Upper lobe of left lung (tissue), 6 donors: ENCODE data around the gene TMEM184A. TPM values are rescaled to one million over a fixed set of nuclear protein-coding genes. Genes with fewer than 3 reads are reported as not detected.
A peak's percentile ranks its signal among the peaks of the same experiment; 100 is the strongest.

Experiments
- ATAC-seq, 2 donors: fragments of 200-7000 bp; cut with Tn5 transposase; one replicate each; pipeline ENCODE4 v1.9.1; 2022; ENCODE audit warnings: mild to moderate bottlenecking in 2 of 2, moderate library complexity in 2 of 2; ENCODE audit not compliant: low FRiP score in 2 of 2
- DNase-seq, 2 donors: peaks; one replicate each; pipeline ENCODE4 v3.0.0-alpha.2; 2019 to 2020
- H3K27ac ChIP-seq, 4 donors: fragments of 200-600 bp; sonication (generic); one replicate each; pipeline ENCODE4 v1.5.1; 2016 to 2019
- H3K27me3 ChIP-seq, 4 donors: fragments of 200-600 bp; sonication (generic); one replicate each; pipeline ENCODE4 v1.5.1; 2017 to 2019
- H3K36me3 ChIP-seq, 4 donors: fragments of 200-600 bp; sonication (generic); one replicate each; pipeline ENCODE4 v1.5.1; 2016 to 2019
- H3K4me1 ChIP-seq, 4 donors: fragments of 200-600 bp; sonication (generic); one replicate each; pipeline ENCODE4 v1.5.1; 2018 to 2019
- H3K4me3 ChIP-seq, 4 donors: fragments of 200-600 bp; sonication (generic); one replicate each; pipeline ENCODE4 v1.5.1; 2017 to 2019; ENCODE audit warnings: mild to moderate bottlenecking in 2 of 4, moderate library complexity in 1 of 4
- H3K9me3 ChIP-seq, 4 donors: fragments of 200-600 bp; sonication (generic); one replicate each; pipeline ENCODE4 v1.5.1; 2018 to 2019
- EP300 ChIP-seq, 4 donors: sonication (generic); formaldehyde crosslinking; IDR thresholded peaks; one replicate each; pipeline ENCODE4 v1.5.1; 2017; ENCODE audit warnings: antibody characterized with exemption in 4 of 4, control low read depth in 2 of 4
- POLR2A ChIP-seq, 4 donors: fragments of 450-650 bp; IDR thresholded peaks; one replicate each; pipeline ENCODE4 v1.5.1; 2016 to 2017; ENCODE audit warnings: antibody characterized with exemption in 4 of 4, mild to moderate bottlenecking in 2 of 4
- POLR2AphosphoS5 ChIP-seq, 2 donors: sonication (generic); formaldehyde crosslinking; IDR thresholded peaks; one replicate each; pipeline ENCODE4 v1.5.1; 2017; ENCODE audit warnings: antibody characterized with exemption in 2 of 2
- WGBS, 2 donors: methylation state at CpG; one replicate each; pipeline ENCODE4 v1.1.5; 2017 to 2018; 5-methylcytosine and 5-hydroxymethylcytosine counted together
- total RNA-seq, 6 donors: library from RNA; depleted of rRNA in 4 of 6; stranded (reverse); fragments of >200 nt in 4 of 6; gene quantifications; one replicate each; pipeline versions ENCODE4 v1.1.0 to v1.2.1, GENCODE V29; 2016 to 2021
- TF ChIP-seq, protein P1 (sequence below), 6 experiments: fragments of 450-650 bp in 4 of 6; fragments of 200-600 bp in 2 of 6; sonication (generic) in 2 of 6; IDR thresholded peaks; one replicate each; pipeline ENCODE4 v1.5.1; 2016 to 2019; ENCODE audit warnings: antibody characterized with exemption in 6 of 6
- donor health status: DM: no; HTN: no; CAD: no; lungs with moderate emphysema.
- donor health status: DM: no; HTN: yes; CAD: no; lungs with severe emphysema.

Gene TMEM184A
- total RNA-seq, 6 donors from 2014 or later, result 5.0 to 11.7 (median 10.4) TPM

DNA sequence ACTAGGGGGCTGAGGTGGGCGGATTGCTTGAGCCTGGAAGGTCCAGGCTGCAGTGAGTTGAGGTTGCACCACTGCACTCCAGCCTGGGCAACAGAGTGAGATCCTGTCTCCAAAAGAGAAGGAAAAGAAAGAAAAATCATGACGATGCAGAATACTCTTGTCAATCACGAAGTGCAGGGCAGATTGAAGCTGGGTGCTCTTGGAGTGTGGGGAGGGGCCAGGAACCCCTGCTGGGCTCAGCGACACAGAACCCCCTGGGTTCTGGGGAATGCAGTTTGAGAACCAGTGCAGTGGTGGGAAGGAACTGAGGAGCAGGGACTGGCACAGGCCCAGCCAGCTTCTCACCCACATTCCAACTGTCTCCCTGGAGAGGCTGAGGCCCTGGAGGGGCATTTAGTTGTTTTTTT lies 41.0 kb downstream of the TMEM184A start:
- H3K36me3 ChIP-seq, result no peaks in the 10 kb centered on the region
- no peaks in the 10 kb centered on the region for H3K27me3 ChIP-seq
- H3K4me1 ChIP-seq, result peaks cover 3 to 17% (median 8%) of the 10 kb centered on the region in 4 donors
- H3K4me3 ChIP-seq, result no peak overlapping the region
- TF ChIP-seq POLR2A (IDR thresholded peaks at IDR 0.05) (no peak), EP300 (IDR thresholded peaks at IDR 0.05) (no peak), POLR2AphosphoS5 (IDR thresholded peaks at IDR 0.05) (no peak)
- TF ChIP-seq, protein P1, sequence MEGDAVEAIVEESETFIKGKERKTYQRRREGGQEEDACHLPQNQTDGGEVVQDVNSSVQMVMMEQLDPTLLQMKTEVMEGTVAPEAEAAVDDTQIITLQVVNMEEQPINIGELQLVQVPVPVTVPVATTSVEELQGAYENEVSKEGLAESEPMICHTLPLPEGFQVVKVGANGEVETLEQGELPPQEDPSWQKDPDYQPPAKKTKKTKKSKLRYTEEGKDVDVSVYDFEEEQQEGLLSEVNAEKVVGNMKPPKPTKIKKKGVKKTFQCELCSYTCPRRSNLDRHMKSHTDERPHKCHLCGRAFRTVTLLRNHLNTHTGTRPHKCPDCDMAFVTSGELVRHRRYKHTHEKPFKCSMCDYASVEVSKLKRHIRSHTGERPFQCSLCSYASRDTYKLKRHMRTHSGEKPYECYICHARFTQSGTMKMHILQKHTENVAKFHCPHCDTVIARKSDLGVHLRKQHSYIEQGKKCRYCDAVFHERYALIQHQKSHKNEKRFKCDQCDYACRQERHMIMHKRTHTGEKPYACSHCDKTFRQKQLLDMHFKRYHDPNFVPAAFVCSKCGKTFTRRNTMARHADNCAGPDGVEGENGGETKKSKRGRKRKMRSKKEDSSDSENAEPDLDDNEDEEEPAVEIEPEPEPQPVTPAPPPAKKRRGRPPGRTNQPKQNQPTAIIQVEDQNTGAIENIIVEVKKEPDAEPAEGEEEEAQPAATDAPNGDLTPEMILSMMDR (IDR thresholded peaks at IDR 0.05), result no peak
- ATAC-seq (no peak), DNase-seq (no peak)
- H3K27ac ChIP-seq, result no peak overlapping the region
- WGBS, 2 donors, result 65 to 72% methylated on average over 4 of the region's 4 CpGs
- peaks cover 0 to 6% (median 0%) of the 10 kb centered on the region in 4 donors for H3K9me3 ChIP-seq

DNA sequence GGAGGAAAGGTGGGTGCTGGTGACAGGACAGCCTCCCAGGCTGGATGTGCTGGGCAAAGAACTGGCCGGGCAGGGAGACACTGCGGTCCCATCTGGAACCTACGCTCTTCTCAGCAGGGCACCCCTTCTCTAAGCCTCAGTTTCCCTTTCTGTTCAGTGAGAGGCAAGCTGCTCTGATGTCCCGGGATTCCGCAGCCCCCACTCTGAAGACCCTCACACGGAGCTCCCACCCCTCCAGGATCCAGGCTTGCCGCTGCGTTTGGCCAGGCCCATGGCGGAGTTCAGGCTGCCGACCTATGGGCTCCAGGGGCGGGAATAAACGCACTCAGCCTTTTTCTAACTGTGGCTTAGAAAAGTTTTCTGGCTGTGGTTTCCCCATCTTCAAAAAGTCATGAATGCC lies 41.6 kb downstream of the TMEM184A start:
- peaks cover 3 to 17% (median 8%) of the 10 kb centered on the region in 4 donors for H3K4me1 ChIP-seq
- no peak overlapping the region for H3K4me3 ChIP-seq
- peak overlapping the region in 1 of 4 donors; percentile 86 for H3K27ac ChIP-seq
- 83 to 90% methylated on average over 12 of the region's 12 CpGs for WGBS, 2 donors
- ATAC-seq (no peak), DNase-seq (no peak)
- H3K27me3 ChIP-seq, result no peaks in the 10 kb centered on the region
- peaks cover 0 to 6% (median 0%) of the 10 kb centered on the region in 4 donors for H3K9me3 ChIP-seq
- H3K36me3 ChIP-seq, result no peaks in the 10 kb centered on the region
- TF ChIP-seq POLR2A (IDR thresholded peaks at IDR 0.05) (no peak), POLR2AphosphoS5 (IDR thresholded peaks at IDR 0.05) (no peak), EP300 (IDR thresholded peaks at IDR 0.05) (no peak)
- TF ChIP-seq, protein P1 (IDR thresholded peaks at IDR 0.05), result no peak

DNA sequence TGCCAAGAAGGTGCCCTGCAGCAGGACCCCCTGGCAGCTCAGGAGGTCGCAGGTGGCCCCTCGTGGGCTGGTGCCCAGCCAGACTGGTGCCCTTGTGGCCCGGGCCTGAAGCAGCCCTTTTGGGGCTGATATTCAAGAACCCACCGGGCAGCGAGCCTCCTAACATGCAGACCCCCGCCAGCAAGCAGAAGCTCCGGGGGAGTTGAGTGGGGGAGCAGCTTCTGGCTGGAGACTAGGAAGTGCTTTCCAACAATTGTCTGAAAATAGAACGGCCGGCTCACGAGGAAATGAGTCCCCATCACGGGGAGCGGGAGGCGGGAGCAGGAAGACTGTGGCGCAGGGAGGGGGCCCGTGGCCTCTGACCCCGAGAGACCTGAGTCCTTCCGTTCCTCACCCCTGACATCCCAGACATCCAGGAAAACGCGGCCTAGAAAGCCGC lies 42.3 kb downstream of the TMEM184A start:
- no peaks in the 10 kb centered on the region for H3K36me3 ChIP-seq
- H3K4me3 ChIP-seq, result peak overlapping the region in 2 of 4 donors; percentile 1 to 18
- H3K4me1 ChIP-seq, result peaks cover 3 to 17% (median 8%) of the 10 kb centered on the region in 4 donors
- ATAC-seq (peak in 1 of 2 donors; percentile 38), DNase-seq (peak; percentile 63 to 79)
- peak in 1 of 2 donors; percentile 6 for TF ChIP-seq POLR2AphosphoS5 (IDR thresholded peaks at IDR 0.05)
- TF ChIP-seq EP300 (IDR thresholded peaks at IDR 0.05), result peak in 1 of 4 donors; percentile 47
- no peak for TF ChIP-seq POLR2A (IDR thresholded peaks at IDR 0.05)
- 21 to 28% methylated on average over 14 to 20 of the region's 20 CpGs for WGBS, 2 donors
- H3K27me3 ChIP-seq, result no peaks in the 10 kb centered on the region
- H3K27ac ChIP-seq, result peak overlapping the region; percentile 75 to 88 (median 82)
- peaks cover 0 to 2% (median 0%) of the 10 kb centered on the region in 4 donors for H3K9me3 ChIP-seq

DNA sequence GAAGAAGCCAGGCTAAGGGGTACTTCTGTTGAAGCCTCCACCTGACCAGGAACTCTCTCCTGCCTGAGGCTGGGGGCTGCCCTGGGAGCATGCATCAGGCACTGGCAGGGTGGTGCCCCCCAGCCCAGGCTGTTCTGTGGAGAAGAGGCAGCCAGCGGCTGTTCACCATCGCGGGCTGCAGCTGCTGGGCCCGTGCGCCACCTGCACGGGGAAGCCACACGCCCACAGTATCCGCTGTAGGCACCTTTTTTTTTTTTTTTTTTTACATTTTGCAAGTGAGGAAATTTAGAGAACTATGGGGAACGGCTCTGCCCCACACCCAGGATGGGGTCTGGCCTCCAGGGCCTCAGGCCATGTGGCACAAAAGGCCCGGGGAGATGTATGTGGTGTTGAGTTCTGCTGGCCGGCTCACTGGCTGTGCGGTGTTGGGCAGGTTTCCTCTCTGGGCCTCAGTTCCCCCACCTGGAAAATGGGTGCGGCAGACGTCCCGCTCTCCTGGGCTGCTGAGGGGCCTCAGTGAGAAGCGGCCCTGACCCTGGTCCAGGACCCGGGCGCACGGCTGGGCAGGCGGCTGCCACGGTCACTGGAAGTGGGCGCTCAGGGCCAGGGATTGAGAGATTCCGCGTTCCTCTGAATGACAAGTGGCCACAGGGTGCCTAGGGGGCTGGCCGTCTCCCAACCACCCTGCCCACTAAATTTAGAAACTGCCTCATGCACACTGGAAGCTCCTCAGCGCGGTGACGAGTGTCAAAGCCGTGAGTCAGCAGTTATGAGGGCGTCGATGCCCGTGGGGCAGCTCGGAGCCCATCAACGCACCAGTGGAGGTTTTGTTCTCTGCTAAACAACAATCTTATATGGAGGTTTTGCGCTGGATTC lies 43.0 kb downstream of the TMEM184A start:
- Histone ChIP-seq H3K27me3 (no peaks in the 10 kb centered on the region), H3K36me3 (no peaks in the 10 kb centered on the region), H3K4me1 (peaks cover 3 to 17% (median 8%) of the 10 kb centered on the region in 4 donors), H3K4me3 (peak overlapping the region in 2 of 4 donors; percentile 1 to 18), H3K27ac (peak overlapping the region; percentile 75 to 88 (median 82)), H3K9me3 (no peaks in the 10 kb centered on the region)
- DNase-seq, result peak; percentile 80 to 84
- peak in 1 of 4 donors; percentile 55 for TF ChIP-seq POLR2A (IDR thresholded peaks at IDR 0.05)
- peak in 1 of 2 donors; percentile 37 for TF ChIP-seq POLR2AphosphoS5 (IDR thresholded peaks at IDR 0.05)
- TF ChIP-seq EP300 (IDR thresholded peaks at IDR 0.05), result peak in 1 of 4 donors; percentile 14
- TF ChIP-seq, protein P1 (IDR thresholded peaks at IDR 0.05), result no peak
- peak; percentile 71 to 87 for ATAC-seq
- WGBS, 2 donors, result 52 to 77% methylated on average over 11 to 35 of the region's 35 CpGs
